Neural cell (in vitro differentiated cells): ENCODE data around the gene STN1.

Experiments
- EZH2 ChIP-seq: fragments of 200-600, 300-800 bp; shearing (Covaris generic), sonication (generic); IDR thresholded peaks from 2 replicates; pipeline ENCODE4 v1.6.1; 2014; ENCODE audit warnings: antibody characterized with exemption, low read length, borderline replicate concordance, mild to moderate bottlenecking; ENCODE audit not compliant: insufficient read depth, poor library complexity, severe bottlenecking
- TAF1 ChIP-seq: IDR thresholded peaks from 2 replicates; pipeline ENCODE4 v1.6.1; 2012; ENCODE audit warnings: low read depth
- TF ChIP-seq, protein P1 (sequence below): fragments of 450-650 bp; IDR thresholded peaks from 2 replicates; pipeline ENCODE4 v1.5.1; 2014; ENCODE audit warnings: antibody characterized with exemption, mild to moderate bottlenecking, moderate library complexity; ENCODE audit not compliant: poor library complexity, severe bottlenecking
- TF ChIP-seq, protein P2 (sequence below): IDR thresholded peaks from 2 replicates; pipeline ENCODE4 v1.6.1; 2012; ENCODE audit warnings: borderline replicate concordance

DNA sequence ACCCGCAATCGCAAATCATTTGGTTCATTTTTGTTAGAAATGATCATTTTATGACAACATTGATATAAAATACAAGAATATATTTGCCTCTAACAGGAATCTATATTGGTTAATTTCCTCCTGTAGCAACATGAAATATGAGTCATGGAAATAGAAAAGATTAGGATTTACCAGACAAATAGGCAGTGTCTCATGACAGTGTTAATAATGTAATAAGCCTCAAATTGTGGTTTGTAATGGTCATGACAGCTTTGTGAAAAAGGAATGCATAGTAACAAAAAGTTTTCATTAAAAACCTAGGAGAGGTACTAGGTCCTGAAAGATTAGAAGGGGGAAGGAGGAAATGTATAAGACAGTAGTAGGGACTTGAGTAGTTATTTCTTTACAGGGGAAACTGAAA lies 41.0 kb upstream of the STN1 start:
- TF ChIP-seq, protein P1, sequence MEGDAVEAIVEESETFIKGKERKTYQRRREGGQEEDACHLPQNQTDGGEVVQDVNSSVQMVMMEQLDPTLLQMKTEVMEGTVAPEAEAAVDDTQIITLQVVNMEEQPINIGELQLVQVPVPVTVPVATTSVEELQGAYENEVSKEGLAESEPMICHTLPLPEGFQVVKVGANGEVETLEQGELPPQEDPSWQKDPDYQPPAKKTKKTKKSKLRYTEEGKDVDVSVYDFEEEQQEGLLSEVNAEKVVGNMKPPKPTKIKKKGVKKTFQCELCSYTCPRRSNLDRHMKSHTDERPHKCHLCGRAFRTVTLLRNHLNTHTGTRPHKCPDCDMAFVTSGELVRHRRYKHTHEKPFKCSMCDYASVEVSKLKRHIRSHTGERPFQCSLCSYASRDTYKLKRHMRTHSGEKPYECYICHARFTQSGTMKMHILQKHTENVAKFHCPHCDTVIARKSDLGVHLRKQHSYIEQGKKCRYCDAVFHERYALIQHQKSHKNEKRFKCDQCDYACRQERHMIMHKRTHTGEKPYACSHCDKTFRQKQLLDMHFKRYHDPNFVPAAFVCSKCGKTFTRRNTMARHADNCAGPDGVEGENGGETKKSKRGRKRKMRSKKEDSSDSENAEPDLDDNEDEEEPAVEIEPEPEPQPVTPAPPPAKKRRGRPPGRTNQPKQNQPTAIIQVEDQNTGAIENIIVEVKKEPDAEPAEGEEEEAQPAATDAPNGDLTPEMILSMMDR, result no peak
- TF ChIP-seq EZH2, result no peak
- no peak for TF ChIP-seq TAF1
- TF ChIP-seq, protein P2, sequence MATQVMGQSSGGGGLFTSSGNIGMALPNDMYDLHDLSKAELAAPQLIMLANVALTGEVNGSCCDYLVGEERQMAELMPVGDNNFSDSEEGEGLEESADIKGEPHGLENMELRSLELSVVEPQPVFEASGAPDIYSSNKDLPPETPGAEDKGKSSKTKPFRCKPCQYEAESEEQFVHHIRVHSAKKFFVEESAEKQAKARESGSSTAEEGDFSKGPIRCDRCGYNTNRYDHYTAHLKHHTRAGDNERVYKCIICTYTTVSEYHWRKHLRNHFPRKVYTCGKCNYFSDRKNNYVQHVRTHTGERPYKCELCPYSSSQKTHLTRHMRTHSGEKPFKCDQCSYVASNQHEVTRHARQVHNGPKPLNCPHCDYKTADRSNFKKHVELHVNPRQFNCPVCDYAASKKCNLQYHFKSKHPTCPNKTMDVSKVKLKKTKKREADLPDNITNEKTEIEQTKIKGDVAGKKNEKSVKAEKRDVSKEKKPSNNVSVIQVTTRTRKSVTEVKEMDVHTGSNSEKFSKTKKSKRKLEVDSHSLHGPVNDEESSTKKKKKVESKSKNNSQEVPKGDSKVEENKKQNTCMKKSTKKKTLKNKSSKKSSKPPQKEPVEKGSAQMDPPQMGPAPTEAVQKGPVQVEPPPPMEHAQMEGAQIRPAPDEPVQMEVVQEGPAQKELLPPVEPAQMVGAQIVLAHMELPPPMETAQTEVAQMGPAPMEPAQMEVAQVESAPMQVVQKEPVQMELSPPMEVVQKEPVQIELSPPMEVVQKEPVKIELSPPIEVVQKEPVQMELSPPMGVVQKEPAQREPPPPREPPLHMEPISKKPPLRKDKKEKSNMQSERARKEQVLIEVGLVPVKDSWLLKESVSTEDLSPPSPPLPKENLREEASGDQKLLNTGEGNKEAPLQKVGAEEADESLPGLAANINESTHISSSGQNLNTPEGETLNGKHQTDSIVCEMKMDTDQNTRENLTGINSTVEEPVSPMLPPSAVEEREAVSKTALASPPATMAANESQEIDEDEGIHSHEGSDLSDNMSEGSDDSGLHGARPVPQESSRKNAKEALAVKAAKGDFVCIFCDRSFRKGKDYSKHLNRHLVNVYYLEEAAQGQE, result no peak
